GM18499 (cell line): ENCODE measurements around the gene GRM4.

Source experiments
- ATAC-seq: cut with Tn5 transposase; IDR thresholded peaks from one replicate; pipeline ENCODE4 v1.9.1; 2021; ENCODE audit warnings: moderate number of reproducible peaks; ENCODE audit not compliant: insufficient read depth, unreplicated experiment

GRM4 gene

DNA sequence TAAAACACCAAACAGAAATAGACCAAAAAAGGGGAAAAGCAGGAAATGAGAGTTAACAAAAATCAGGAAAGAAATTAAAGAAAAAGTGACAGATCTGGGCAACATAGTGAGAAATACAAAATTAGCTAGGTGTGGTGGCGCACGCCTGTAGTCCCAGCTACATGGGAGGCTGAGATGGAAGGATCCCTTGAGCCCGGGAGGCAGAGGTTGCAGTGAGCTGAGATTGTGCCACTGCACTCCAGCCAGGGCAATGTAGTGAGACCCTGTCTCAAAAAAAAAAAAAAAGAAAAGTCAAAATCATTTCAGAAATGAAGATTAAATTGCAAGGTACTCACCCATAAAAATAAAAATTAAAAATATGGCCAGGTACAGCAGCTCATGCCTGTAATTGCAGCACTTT lies 13.0 kb upstream of the GRM4 start:
- ATAC-seq: no peak

DNA sequence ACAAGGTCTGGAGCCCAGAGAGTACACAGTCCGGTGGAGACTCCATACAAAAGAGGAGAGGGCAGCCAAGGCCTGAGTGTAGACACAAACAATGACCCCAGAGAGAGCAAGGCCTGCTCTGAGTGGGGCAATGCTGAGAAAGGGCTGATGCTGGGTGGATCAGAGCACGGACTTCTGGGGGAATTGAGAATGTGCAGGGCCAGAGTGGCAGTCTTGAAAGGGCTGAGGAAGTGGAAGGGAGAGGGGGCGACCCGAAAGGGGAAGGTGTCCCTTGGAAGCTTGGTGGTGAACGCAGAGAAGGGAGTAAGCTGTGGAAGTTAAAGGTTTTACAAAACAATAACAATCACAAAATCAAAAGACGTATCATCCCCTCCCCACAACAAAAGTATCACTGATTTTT lies 12.0 kb upstream of the GRM4 start:
- no peak for ATAC-seq

DNA sequence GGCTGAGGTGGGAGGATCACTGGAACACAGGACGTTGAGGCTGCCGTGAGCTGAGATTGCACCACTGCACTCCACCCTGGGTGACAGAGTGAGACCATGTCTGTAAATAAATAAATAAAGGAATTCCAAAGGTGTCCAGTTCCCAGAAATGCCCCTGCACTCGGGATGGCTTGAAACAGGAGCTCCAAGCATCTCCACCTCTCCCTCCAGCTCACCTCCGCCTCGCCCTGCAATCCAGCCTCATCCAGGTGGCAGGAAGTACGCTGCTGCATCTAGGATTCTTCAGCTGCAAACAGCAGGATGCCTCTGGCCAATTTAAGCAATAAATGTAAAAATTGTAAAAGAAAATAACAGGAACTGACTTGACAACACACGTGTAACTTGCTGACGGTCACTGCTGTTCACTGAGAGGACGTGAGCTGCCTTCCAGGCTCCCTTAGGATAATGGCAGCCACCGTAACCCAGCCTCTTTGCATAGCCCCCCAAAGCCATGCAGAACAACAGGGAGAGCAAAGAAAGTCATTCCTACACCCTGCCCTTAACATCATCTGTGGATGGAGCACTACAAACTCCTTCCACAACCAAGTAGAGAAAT lies 11.4 kb upstream of the GRM4 start:
- no peak for ATAC-seq

DNA sequence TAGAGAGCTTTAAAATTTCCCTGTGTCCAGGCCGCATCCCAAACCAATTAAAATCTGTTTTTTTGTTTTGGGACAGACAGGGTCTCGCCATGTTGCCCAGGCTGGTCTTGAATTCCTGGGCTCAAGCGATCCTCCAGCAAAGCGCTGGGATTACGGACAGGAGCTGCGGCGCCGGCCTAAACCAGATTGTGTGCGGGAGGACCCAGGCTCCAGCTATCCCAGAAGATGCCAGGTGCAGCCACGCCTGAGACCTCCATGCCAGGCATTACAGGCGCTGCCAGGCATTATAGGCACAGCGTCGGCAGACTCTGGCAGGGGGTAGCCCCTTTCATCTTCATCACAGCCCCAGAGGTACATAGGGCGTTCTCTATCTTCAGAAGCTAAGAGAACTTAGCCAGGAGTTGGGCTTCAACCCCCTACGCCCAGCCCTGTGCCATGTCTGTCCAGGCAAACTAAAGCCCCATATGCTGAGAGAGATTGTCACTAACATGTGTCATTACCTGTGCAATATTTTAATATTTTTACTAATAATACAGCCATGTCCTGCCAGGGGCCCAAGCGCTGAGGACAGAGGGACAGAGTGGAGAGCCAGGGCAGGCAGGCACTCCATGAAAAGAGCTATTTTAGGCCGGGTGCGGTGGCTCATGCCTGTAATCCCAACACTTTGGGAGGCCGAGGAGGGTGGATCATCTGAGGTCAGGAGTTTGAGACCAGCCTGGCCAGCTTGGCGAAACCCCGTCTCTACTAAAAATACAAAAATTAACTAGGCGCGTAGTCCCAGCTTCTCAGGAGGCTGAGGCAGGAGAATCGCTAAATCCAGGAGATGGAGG lies 9.8 kb upstream of the GRM4 start:
- no peak for ATAC-seq

DNA sequence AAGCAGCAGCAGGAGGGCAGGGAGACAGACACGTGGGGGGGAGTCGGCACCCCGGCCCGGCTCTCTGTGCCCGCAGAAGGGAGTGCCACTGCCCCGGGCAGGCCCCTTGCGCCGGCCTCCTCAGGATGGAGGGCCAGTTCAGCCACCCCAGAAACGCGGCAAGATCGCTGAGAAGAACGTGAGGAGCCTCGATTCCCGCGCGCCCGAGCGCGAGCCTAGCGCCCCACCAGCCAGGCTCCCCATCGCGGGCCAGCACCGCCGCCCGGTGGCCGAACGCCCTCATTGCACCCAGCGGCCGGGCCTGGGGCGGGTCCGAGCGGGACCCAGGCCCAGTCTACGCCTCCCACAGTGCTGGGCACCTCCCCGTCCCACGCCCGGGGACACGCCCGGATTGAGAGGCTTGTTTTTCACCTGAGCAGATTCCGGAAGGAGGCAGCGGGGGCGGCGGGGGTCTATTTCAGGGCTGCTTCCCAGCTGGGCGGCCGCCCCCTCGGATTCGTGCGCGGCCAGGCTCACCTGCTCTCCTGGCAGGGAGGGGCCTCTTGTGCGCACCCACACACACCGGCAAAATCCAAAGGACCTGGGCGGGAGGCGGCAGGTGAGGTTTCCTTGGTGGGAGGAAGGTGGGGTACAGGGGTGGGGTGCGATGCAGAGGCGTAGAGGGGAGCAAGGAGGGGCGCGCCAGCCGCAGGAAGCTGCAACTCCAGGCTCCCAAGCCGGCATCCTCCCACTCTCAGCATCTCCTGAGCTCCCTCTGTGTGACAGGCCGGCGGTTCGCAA lies 9.0 kb upstream of the GRM4 start:
- ATAC-seq: no peak

DNA sequence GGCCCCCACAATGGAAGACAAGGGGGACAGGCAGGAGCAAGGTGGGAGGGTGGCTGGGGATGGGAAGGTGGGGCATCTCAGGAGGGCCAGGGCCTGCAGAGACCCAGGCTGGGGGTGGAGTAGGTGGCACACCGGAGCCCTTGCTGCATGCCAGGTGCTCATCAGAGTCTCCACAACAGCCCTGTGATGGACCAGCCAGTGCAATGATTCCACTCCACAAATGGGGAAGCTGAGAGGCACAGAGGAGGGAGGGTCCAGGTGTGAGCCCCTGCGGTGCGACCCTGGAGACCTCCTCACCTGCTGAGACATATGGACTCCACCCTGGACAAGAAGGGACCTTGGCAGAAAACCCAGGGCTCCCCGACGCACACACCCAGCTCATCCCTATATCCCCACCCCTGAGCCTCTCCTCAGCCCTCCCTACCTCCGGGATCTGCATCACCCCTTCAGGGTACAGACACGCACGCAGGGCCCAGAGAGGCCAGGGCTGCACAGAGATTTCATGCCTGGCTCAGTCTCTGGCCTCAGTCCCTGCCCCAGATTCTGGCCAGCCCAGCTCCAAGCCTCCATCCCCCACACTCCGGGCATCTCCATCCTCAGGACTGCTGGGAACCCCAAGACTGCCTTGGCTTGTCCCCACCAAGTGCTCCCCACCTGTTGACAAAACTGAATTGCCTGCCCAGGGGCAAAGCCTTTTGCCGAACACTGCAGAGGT lies 7.1 kb upstream of the GRM4 start:
- no peak for ATAC-seq

DNA sequence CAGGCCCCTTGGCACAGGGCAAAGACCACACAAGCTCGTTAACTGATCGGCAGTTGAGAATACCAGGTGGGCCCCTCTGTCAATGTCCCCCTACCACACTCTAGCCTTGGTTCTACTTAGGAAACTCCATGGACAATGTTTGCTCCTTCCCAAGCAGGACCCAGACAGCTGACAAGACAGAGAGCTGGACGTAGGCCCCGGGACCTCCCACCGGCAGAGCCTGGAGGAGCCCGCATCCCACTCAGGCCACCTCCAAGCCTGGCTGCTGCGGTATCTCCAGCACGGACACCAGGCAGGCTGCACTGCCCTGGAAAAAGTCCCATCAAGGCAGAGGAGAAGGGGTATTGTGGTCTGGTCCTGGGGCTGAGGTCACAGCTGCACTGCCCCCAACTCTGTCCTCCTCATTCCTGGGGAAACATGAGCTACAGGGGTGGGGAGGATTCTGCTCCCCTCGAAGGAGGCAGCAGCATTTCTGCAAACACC lies 6.2 kb upstream of the GRM4 start:
- no peak for ATAC-seq

DNA sequence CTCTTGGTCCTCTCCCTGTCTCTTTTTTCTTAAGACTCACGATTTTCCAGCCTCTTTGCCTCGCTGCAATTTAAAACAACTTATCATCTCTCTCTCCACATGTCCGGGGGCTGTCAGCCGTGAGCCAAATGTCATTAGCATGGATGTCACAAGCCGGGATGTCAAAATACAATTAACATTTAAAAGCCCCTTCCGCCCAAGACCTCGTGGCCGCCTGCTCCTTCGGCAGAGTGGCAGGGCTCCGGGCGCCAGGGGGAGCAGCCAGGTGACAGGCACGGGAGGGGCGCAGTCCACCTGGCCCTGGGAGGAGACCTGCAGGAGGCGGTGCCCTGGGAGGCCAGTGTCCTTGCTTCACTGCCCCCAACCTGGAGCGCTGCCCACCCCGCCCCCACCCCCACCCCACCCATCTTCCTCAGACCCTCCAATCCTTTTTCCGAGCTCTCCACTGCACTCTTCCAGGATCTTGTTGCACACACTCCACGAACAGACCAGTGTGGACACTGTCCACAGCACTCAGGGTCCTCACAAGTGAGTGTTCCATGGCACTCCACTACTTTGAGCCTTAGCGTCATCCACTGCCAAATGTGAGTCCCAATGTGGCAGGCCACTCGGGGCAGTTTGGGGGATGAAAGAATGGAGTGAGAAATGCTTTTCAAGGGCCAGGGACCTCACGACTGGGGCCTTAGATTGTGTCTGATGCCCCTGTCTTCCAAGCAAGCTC lies 5.6 kb upstream of the GRM4 start:
- ATAC-seq: no peak

DNA sequence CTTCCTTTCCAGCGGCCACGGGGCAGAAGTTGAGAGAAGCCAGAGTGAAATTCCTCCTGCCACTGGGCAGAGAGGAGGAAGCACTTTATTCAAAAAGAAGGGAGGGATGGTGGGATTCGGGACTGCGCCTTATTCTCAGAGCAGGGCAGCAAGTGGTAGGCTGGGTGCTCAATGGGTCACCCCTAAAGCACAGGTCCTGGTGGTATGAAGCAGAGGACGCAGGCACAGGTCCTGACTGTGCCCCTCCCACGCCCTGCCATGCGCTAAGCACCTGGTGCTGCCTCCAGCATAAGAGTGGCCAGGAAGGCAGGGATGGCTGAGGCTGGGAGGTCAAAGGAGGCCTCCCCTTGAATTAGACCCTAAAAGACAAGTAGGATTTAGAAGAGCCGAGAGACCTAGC lies 4.9 kb upstream of the GRM4 start:
- no peak for ATAC-seq

DNA sequence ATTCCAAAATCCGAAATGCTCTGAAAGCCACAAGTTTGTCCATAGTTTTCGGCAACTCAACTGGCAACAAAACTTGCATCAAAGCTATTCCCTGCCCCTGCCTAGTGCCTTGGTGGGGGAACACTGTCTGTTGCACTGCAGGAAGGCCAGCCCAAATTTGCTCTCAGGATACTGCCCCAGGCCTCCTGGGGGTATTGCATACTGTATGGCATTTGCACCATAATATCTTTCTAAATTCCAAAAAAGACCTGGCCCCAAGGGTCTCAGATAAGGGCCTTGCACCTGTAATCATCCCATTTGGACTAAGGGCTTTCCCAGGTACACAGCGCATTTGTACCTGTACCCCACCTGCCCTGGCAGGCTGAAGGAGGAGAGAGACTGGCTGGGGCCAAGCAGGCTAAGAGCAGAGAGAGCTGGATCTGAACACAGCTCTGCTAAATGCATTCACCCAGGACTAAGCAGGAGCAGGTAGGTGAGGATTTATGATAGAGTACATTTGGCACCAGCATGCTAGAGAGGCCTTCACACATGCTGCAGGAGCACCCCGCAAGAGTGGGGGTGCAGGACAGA lies 4.0 kb upstream of the GRM4 start:
- ATAC-seq: no peak

DNA sequence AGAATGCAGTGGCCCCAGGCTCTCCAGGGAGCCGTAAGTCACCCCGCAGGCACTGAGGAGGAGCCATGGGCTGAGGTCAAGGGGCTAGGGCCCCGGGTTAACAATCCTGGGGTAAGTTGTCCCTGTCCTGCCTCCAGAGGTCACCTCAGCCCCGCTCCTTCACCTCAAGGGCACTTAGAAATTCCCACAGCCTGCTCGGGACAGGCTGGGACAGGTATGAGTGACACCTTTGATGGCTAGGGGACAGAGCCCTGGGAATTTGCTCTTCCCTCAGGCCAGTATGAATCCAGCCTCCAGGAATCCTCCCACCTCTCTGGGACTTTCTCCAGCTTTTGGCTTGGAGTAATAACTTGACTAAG lies 3.5 kb upstream of the GRM4 start:
- ATAC-seq: no peak

DNA sequence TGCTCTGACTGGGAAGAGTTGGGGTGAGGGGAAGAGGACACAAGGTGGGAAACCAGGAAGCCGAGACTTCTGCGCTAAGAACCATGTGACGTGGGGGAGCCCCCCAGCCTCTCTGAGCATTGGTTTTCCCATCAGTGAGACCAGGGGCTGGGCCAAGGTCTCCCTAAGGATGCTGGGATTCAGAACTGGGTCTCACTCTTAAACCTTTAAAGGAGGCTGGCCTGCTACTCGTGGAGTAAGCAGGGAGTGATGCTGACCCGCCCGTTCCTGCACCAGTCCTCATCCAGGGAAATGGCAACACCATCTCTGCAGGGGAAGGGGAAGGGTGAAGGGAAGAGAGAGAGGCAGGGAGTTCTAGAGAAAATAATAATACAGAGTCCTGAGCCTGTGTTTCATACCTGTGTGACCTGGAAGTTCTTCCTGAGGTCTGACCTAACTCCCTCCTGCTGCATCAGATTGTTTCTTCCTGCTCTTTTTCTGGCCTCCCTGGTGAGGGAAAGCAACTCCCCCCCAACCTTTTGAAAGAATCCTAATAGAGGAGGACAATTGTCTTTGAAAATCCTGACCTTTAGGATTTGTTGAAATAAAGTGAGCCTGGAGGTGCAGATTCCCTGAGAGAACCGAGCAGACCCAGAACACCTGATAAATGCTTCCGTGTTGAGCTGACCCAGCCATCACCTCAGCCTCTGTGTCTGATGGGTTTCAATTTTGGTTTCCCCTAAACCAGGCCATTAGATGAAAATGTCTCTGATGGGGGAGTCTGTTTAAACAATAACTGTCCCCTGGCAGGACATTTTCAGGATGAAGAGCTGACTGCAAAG lies 3.0 kb upstream of the GRM4 start:
- no peak for ATAC-seq

DNA sequence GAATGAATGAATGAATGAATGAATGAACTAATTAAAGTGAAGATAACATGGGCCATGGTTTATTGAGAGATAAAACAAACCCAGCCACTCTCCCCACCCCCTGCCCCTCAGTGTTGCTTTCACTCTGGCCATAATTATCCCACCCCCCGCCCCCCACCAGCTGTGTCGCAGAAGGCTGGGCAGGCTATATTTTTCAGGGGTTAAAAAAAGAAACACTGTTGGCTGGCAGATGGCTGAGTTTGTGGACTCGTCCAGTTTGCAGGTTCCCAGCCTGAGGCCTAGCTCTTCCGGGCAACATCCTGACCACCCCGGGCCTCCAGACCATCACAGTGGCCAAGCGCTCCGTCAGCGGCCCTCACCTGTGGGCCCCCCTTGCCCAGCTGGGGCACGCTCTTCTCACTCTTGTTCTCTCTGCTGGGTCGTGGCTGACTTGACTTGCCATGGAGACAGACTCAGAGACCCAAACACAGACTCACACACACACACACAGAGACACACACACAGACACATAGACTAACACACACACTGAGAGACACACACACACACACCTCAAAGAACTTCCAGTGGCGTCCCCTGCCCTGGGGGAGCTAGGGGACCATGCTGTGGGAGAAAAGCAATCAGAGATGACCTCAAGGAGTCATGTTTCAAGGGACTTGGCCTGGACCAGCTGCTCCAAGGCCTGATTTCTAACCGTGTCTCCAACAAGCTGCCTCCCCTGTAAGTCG lies 2.2 kb upstream of the GRM4 start:
- no peak for ATAC-seq

DNA sequence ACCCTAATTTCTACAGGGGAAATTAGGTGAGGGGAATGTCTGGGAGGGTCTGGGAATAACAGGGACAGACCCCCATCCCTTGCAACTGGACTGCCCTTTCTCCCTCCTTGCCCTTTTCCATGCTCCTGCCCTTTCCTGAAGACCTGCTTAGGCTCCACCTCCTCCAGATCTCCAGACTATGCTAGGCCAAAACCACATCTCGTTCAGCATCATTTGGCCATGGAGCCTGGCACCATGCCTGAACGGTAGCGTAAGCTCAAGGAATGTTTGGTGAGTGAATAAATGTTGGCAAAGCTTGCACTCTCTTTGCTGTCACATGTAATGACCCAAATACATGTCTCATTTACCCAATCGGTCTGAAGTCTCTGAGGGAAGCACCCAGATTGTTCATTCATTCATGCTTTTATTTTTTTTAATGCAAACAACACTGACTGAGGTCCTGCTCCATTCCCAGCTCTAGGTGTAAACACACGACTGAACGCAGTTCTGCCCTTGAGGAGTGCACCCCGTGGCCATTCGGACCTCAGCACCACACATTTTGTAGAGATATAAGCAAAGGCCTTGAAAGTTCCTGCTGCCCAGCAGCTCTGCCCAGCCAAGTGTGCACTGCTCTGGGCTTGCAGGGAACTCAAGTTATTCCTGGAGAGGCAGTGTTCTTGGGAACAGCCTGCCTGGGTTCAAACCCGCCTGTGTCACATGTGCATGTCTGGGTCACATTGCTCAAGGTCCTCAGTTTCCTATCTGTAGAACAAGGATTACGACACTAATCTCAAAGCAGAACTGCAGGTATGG lies 1.1 kb upstream of the GRM4 start:
- no peak for ATAC-seq

DNA sequence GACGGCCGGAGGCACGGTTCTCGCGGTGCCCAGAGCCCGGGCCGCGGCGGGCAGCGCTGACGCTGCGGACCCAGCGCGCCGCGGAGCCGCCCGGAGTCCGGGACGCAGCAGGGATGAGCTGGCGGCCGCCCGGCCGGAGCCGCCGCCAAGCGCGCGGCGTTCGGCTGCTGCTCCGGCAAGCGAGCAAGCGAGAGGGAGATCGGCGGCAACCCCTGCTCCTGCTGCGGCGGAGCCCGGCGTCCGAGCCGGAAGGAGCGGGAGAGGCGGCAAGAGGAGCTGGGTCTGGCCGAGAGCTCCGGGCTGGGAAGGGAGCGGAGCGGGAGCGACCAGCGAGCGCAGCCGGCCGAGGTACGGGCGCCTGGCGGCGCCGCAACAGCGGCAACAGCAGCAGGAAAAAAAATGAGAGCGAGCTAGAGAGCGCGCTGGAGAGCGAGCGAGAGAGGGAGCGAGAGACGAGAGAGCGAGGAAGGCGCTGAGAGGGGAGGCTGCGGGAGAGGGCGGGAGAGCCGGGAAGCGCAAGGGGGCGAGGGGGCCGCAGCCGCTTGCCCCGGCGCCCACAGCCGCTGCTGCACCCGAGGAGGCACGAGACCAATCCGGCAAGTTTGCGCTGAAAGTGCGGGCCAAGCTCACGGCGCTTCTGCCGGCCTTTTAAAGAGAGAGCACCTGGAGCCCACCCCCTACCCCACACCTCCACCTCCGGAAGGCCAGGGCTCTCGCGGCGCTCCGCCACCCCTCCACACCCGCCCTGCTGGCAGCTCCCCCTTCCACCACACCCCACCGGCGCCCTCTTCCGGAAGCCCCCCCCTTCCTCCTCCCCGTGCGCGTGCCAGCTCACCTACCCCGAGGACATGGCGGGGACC lies 496 bp downstream of the GRM4 start:
- no peak for ATAC-seq

DNA sequence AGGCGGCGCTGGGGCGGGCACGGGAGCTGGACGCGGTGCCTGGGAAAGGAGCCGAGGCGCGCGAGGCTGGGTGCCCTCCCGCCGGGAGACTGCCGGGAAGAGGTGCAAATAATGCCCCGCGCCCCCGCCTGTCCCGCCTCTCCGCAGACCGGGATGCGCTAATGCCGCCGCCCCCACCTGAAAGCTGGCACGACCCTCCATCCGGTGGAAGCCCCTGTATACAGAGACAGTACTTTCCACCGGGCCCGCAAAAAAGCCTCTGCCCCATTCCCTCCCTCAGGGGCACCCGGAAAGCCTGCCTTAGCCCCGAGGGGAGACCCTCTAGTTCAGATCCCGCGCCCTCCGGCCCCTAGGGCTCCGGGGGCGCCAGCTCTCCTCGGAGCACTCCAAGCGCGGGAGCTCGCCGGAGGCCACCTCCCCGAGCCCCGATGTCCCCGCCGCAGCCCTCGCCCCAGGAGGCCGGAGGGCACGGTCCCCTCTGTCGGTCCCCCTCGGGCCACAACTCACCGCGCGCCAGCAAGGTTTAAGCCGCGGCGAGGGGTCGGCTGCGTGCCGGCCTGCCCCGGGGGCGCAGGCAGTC lies 1.2 kb downstream of the GRM4 start:
- no peak for ATAC-seq
